VCaP (cell line): ENCODE measurements around the gene CHERP.

Experiments
- H3K27ac ChIP-seq: fragments of 450-650 bp; 2 replicates; pipeline ENCODE4 v1.5.1; 2017
- CTCF ChIP-seq: fragments of 450-650 bp; conservative IDR thresholded peaks from 2 replicates; pipeline ENCODE4 v1.5.1; 2017; ENCODE audit warnings: mild to moderate bottlenecking, moderate library complexity

CHERP gene

GRCh38 chr19:16548956-16549355 is 6.7 kb upstream of the CHERP start:
- no peak overlapping the region for H3K27ac ChIP-seq
- TF ChIP-seq CTCF = no peak

GRCh38 chr19:16544473-16545231 is 2.4 kb upstream of the CHERP start:
- peak overlapping the region; percentile 96; the same call in 1 of the 2 replicates for H3K27ac ChIP-seq
- no peak for TF ChIP-seq CTCF

- peak overlapping the region; percentile 96 for H3K27ac ChIP-seq
Measured at GRCh38 chr19:16543734-16544133, 1.5 kb upstream of the CHERP start.

- no peak for TF ChIP-seq CTCF
- H3K27ac ChIP-seq = peak overlapping the region; percentile 96
Measured at GRCh38 chr19:16542910-16543472, 754 bp upstream of the CHERP start.

- no peak for TF ChIP-seq CTCF
- H3K27ac ChIP-seq = peak overlapping the region; percentile 96
Measured at GRCh38 chr19:16541526-16542044, 652 bp downstream of the CHERP start.

- peak overlapping the region; percentile 96; the same call in 1 of the 2 replicates for H3K27ac ChIP-seq
- no peak for TF ChIP-seq CTCF
Measured at GRCh38 chr19:16540948-16541347, 1.3 kb downstream of the CHERP start.

- no peak for TF ChIP-seq CTCF
- no peak overlapping the region for H3K27ac ChIP-seq
Measured at GRCh38 chr19:16537111-16537510, 5.1 kb downstream of the CHERP start.

GRCh38 chr19:16536130-16536529 is 6.1 kb downstream of the CHERP start:
- no peak for TF ChIP-seq CTCF
- no peak overlapping the region for H3K27ac ChIP-seq
